Stimulated activated CD8-positive, alpha-beta memory T cell treated with anti-CD3 and anti-CD28 coated beads, Interleukin-12 subunit alpha, Interleukin-12 subunit beta, amount 100 ng/mL, for 1 hour (primary cell): ENCODE measurements around the gene DNASE1L1.
A peak's percentile ranks its signal among the peaks of the same experiment; 100 is the strongest.

Experiments
- DNase-seq: peaks from one replicate; pipeline ENCODE4 v3.0.0-alpha.2; 2020; ENCODE audit warnings: low read depth

Gene DNASE1L1

GRCh38 chrX:154382483-154383069, 26.5 kb downstream of the DNASE1L1 start:
- no peak for DNase-seq

DNA sequence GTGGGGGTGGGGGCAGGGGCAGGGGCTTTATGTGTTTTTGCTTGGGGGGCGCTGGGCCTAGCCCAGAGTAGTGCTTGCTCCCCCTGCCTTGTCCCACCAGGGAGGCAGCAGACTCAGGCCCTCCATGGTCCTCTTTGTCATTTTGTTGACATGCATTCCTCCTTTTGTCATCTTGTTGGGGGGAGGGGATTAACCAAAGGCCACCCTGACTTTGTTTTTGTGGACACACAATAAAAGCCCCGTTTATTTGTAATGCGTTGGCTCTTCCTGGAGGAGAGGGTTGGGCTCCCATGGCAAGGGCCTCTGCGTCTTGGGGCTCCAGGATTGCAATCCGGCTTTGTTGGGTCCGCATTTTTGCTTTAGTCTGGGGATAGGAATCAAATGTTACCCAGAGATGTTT, 27.8 kb downstream of the DNASE1L1 start:
- DNase-seq: no peak

- DNase-seq: no peak
Observed at GRCh38 chrX:154380787-154381186, 28.3 kb downstream of the DNASE1L1 start.

GRCh38 chrX:154380153-154380552, 28.9 kb downstream of the DNASE1L1 start:
- DNase-seq: no peak

GRCh38 chrX:154379569-154379951, 29.5 kb downstream of the DNASE1L1 start:
- no peak for DNase-seq

DNA sequence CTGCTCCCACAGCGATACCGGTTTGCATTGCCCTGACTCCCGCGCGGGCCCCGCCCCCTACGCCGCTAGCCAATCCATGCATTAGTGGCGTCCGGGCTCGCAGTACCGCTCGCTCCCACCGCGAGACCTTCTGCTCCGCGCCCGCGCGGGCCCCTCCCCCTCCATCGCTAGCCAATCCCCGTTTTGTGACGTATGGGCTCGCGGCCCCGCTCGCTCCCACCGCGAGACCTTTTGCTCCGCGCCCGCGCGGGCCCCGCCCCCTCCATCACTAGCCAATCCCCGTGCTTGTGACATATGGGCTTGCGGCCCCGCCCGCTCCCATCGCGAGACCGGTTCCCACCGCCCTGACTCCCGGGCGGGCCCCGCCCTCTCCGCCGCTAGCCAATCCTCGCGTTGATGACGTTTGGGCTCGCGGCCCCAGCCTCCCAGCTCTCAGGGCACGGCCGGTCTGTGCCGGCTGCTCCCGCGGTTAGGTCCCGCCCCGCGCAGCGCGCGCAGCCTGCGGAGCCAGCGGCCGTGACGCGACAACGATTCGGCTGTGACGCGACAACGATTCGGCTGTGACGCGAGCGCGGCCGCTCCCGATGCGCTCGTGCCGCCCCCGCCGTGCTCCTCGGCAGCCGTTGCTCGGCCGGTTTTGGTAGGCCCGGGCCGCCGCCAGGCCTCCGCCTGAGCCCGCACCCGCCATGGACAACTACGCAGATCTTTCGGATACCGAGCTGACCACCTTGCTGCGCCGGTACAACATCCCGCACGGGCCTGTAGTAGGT, 30.1 kb downstream of the DNASE1L1 start, which contains the start of gene EMD:
EMD (plus strand) TSS at position 497 of the 770 bp plus-strand sequence; CDS start at position 687, 190 bp downstream.
- peak; percentile 86 for DNase-seq

GRCh38 chrX:154378059-154378798, 30.8 kb downstream of the DNASE1L1 start:
- DNase-seq: peak; percentile 88

DNA sequence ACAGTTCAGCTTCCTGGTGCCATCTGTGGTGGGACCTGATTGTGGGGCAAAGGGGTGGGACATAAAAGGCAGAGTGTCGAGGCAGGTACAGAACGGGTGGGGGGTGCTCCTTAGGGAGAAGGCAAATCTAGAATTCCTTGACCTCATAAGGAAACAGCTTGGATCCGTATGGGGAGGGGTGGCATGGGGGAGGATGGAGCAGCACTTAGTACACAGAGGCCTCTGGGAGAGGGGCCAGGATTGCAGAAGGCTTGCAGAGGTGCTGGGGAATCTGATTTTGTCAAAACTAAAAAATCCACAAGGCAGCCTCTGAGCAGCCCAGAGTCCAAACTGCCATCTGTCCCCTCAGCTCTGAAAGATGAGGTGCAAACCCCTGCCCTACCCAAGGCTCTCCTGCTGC, 32.3 kb downstream of the DNASE1L1 start:
- no peak for DNase-seq

DNA sequence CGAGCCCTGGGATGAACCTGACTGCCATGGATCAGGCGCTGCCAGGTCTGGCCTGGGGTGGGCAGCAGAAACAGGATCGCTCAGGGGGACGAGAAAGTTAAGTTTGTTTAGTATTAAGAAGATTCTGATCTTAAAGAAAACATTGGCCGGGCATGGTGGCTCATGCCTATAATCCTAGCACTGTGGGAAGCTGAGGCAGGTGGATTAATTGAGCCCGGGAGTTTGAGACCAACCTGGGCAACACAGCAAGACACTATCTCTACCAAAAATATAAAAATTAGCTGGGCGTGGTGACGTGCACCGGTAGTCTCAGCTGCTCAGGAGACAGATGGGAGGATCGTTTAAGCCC, 33.9 kb downstream of the DNASE1L1 start:
- DNase-seq: no peak

DNA sequence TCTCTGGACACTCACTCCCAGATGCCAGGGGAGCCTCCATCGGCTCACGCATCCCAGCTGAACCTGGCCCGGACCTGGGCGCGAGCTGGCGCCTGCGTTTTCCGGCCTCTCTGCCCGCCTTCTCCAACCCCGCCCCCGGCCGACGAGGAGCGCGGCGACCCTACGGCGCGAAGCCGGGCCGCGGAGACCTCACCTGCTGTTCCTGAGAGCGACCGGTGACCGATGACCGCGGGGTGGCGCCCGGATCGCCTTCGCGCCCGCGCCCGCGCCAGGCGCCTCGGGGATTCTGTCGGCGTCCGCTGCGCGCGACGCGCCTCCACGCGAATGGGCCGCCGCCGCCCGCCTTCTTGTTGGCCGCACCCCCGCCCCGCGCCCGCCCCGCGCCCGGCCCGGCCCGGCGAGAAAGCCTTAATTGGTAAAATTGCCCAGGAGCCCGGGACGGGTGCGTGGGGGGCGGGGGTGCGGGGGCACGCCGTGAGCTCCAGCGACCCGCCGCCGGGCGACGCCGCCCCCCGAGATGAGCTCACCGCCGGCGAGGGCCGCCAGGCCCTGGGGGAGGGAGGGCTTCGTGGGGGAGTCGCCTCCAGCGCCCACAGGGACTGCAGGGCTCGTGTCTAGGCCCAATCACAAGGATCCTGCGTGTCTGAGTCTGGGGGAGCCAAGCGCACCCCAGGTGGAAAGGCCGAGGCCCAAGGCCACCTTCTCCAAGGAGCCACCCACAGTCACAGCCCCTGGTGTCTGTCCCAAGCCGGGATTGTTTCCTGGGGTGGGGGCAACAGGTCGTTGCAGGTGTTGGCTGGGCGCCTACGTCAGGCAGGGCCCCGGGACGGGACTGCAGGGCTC, 34.5 kb downstream of the DNASE1L1 start, which contains the start of gene FLNA:
FLNA (minus strand) TSS at position 322 of the 843 bp plus-strand sequence. CDS start 3,389 bp downstream, outside the sequence.
- DNase-seq: no peak

GRCh38 chrX:154373340-154374306, 35.4 kb downstream of the DNASE1L1 start:
- DNase-seq: no peak

- DNase-seq: no peak
Observed at GRCh38 chrX:154372612-154373022, 36.4 kb downstream of the DNASE1L1 start.

- DNase-seq: no peak
Observed at GRCh38 chrX:154371789-154372300, 37.2 kb downstream of the DNASE1L1 start.

- DNase-seq: peak; percentile 86
Observed at GRCh38 chrX:154371017-154371788, 37.9 kb downstream of the DNASE1L1 start.

DNA sequence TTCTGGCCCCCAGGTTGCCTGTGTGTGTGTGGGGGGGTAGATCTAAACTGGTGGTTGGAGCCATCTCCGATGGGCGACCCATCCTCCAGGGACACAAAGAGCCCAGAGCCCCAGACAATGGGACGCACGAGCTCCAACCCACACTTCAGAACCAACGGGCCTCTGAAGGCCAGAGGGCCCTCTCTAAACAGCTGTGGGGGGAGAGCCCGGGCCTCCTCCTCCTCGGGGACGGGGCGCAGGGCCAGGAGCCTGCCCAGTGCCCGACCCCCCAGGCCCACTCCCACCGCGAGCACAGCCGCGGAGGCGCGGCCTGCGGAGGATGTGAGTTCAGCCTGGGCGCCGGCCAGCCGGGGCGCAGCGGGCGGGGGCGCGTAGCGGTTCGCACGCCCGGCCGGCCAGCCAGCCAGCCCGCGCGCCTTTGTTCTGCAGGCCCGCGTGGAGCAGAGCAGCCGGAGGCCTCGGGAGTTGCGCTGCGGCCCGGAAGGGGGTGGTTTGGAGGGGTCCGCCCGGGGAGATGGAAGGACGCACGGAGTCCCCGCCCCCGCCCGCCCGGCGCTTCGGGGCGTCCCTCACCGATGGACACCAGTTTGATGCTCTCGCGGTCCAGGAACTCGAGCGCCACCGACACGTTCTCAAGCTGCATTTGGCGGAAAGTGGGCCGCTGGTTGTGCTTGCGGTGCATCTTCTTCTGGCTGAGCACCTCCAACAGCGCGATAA, 38.6 kb downstream of the DNASE1L1 start:
- no peak for DNase-seq

GRCh38 chrX:154369449-154370299, 39.4 kb downstream of the DNASE1L1 start:
- DNase-seq: peak; percentile 54

GRCh38 chrX:154368630-154369448, 40.2 kb downstream of the DNASE1L1 start:
- DNase-seq: peak; percentile 87
